GM11168 (cell line): ENCODE data around the gene NPAS4.
"Not testable (repeated sequence)": the region's sequence is repeated elsewhere in the genome, so short reads cannot be mapped to it uniquely, and the experiment has no call there.

ENCODE experiments used
- in situ Hi-C: fragments of 300-500 bp; cut with MboI; formaldehyde crosslinking; loops from one replicate; pipeline ENCODE4 v1.12.0; 2022; ENCODE audit warnings: low sequenced_read_pairs; ENCODE audit not compliant: unreplicated experiment

NPAS4 gene

GRCh38 chr11:66420671-66421476 is at the start of gene NPAS4:
Gene NPAS4 (plus strand): TSS chr11:66421035. CDS start chr11:66421180, 145 bp downstream.
- in situ Hi-C loops: no loop called here

- in situ Hi-C loops: no loop called here
Observed at GRCh38 chr11:66371627-66372415, 49.0 kb upstream of the NPAS4 start, which contains the start of gene SLC29A2. Gene SLC29A2 (minus strand): TSS chr11:66371760. CDS start chr11:66371591, 169 bp downstream.

- in situ Hi-C loops: no loop called here
Observed at GRCh38 chr11:66373265-66373664, 47.6 kb upstream of the NPAS4 start.

GRCh38 chr11:66373690-66374287 is 47.0 kb upstream of the NPAS4 start:
- in situ Hi-C loops: not testable (repeated sequence)

- in situ Hi-C loops: not testable (repeated sequence)
Observed at GRCh38 chr11:66380264-66380663, 40.6 kb upstream of the NPAS4 start.

GRCh38 chr11:66384316-66384715 is 36.5 kb upstream of the NPAS4 start:
- in situ Hi-C loops: not testable (repeated sequence)

- in situ Hi-C loops: no loop called here
Observed at GRCh38 chr11:66386171-66387069, 34.4 kb upstream of the NPAS4 start.

GRCh38 chr11:66388780-66389386 is 32.0 kb upstream of the NPAS4 start:
- in situ Hi-C loops: no loop called here

- in situ Hi-C loops: no loop called here
Observed at GRCh38 chr11:66391322-66391721, 29.5 kb upstream of the NPAS4 start.

GRCh38 chr11:66393954-66394353 is 26.9 kb upstream of the NPAS4 start:
- in situ Hi-C loops: no loop called here

GRCh38 chr11:66407651-66408050 is 13.2 kb upstream of the NPAS4 start:
- in situ Hi-C loops: no loop called here

GRCh38 chr11:66408488-66409214 is 12.2 kb upstream of the NPAS4 start:
- in situ Hi-C loops: no loop called here

- in situ Hi-C loops: no loop called here
Observed at GRCh38 chr11:66409226-66409625, 11.6 kb upstream of the NPAS4 start.

GRCh38 chr11:66410191-66410590 is 10.6 kb upstream of the NPAS4 start:
- in situ Hi-C loops: no loop called here

GRCh38 chr11:66411323-66411722 is 9.5 kb upstream of the NPAS4 start:
- in situ Hi-C loops: no loop called here

GRCh38 chr11:66412110-66412509 is 8.7 kb upstream of the NPAS4 start:
- in situ Hi-C loops: no loop called here

- in situ Hi-C loops: no loop called here
Observed at GRCh38 chr11:66413167-66413566, 7.7 kb upstream of the NPAS4 start.

GRCh38 chr11:66414120-66414934 is 6.5 kb upstream of the NPAS4 start:
- in situ Hi-C loops: no loop called here
